ENCODE measurements around the gene CTU2. TPM values are rescaled to one million over a fixed set of nuclear protein-coding genes. Genes with fewer than 3 reads are reported as not detected.

CTU2 gene
- polyA plus RNA-seq, 10 donors = 8.2 to 15.7 (median 11.8) TPM

GRCh38 chr16:88695753-88696152 is 10.6 kb upstream of the CTU2 start:
- DNase-seq = no peak

GRCh38 chr16:88696441-88696840 is 9.9 kb upstream of the CTU2 start:
- no peak for DNase-seq

DNA sequence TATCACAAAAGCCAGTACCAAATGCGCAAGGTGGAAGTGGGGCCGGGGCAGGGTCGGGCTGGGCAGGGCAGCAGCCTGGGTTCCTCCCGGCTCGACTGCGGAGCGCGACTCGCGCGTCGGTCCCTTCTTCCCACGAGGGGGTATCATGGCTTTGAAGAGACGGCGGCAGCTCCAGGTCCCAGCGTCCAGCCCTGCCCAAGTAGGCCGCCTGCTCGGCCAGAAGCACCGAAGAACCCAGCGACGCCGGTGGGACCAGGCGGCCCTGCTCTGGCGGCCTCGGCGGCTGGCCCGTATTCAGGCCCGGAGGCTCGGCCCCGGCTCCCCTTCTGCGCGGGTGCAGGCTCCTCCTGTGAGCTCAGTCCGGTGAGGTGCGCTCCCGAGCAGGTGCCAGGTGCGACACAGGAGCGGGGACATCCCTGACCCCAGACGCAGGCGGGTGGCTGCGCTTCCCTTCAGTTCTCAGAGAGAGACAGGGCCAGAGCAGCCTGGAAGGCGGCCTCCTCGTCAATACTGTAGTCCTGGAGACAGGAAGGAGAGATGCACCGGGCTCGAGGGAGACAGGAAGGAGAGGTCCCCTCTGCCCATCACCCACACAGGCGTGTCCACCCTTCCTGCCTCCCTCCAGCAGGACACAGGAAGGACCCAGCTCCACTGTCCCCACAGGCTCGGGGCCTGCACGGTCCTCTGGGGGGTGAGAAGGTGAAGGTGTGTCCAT is 9.0 kb upstream of the CTU2 start:
- DNase-seq = no peak

- DNase-seq = no peak
These were observed 8.3 kb upstream of the CTU2 start for GRCh38 chr16:88697831-88698615.

- no peak for DNase-seq
These were observed 7.7 kb upstream of the CTU2 start for GRCh38 chr16:88698646-88699045.

DNA sequence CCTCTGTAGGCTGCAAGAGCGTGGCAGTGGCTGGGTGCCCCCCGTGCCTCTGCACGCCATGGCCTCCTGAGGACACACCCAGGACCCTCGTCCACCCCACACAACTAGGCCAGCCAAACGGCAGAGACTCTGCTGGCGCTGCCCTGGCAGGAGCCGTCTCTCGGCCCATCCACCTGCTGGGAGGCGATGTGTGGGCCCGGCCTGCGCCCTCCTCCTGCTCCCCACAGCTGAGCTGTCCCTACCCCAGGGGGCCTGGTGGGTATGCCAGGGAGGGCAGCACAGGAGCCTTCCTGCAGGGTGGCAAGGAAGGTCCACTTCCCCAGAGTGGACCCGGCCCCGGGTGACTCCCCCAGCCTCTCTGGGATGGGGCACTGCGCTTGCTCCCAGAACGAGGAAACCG is 7.1 kb upstream of the CTU2 start:
- DNase-seq = no peak

DNA sequence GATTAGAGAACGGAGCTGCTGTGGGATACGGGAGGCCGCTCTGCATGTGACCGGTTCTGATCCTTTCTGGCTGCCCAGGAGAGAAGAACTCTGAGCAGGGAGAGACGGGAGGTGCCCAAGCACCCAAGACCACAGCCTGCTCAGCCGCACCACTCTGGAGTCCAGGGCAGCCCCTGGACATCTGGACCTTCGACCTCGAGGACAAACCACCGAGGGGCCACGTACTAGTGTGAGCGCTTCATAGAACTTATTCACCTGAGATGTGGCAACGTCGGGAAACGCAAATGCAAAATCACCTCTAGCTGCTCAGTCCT is 6.0 kb upstream of the CTU2 start:
- DNase-seq = no peak

DNA sequence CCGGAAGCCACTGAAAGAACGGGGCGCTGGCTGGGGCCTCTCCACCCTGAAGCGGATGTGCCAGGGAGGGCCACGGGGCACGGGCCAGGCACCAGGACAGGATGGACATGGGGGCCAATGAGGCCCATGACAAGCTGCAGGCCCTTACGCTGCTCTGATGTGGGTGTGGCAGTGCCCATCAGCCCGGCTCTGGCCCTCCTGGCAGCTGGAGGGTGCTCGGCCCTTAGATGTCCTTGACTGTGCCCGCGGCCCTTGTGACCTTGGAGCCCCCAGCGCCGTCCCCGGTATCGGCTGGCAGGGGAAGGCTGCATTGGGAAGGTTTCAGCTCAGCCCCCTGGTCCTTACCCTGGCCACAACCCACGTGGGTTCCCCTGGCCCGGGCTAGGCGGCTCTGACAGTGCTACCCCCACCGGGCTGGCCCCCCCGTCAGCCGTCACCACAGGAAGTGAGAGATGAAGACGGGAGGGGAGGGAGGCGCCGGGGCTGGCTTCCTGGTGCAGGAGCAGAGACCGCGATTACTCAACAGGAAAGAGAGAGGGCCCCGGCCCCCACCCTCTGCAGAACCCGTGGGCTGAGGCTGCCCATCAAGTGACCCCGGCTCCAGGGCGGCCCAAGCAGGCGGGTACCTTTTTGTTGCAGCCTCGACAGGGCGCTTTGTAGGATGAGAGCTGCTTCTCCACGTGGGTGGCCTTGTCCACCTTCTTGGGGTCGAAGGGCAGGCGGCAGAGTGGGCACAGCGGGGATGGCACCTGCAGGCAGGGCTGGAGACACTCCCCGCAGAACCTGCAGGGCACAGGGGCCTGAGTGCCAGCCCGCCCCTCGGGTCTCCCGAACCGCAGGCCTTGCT is 5.4 kb upstream of the CTU2 start:
- DNase-seq = peak; percentile 60 to 77 (median 66)

DNA sequence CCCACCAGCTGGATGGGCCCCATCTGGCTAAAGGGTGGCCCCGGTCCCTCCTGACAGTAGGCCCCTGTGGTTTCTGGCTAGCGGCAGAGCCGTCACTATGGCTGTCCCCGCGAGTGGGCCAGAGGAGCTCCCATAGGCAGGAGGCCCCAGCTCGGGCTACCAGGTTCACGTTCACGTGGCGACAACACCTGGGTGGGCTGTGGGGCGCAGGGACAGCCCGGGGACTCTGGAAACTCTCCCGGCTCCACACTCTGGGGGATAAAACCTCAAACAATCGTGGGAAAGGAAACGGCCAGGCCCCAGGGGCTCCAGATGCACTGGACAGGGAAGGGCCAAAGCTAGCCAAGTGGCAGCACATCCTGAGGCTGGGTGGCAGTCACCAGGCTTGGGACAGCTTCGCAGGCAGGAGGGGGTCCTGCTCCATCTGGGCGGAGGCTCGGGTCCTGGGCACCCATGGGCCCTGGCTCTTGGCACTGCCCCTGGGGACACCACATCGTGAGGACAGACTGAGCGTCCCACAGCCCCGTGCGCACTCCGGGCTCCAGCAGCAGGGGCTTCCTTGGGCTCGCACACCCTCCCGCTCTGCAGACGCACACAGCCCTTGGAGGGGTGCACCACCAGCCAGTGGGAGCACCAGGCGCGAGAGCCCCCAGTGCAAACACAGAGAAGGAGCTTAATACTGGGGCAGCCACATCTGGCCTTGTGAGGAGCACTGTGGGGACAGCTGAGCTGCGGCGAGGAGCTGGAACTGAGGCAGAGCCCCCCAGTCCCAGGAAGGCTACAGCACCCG is 4.5 kb upstream of the CTU2 start:
- no peak for DNase-seq

DNA sequence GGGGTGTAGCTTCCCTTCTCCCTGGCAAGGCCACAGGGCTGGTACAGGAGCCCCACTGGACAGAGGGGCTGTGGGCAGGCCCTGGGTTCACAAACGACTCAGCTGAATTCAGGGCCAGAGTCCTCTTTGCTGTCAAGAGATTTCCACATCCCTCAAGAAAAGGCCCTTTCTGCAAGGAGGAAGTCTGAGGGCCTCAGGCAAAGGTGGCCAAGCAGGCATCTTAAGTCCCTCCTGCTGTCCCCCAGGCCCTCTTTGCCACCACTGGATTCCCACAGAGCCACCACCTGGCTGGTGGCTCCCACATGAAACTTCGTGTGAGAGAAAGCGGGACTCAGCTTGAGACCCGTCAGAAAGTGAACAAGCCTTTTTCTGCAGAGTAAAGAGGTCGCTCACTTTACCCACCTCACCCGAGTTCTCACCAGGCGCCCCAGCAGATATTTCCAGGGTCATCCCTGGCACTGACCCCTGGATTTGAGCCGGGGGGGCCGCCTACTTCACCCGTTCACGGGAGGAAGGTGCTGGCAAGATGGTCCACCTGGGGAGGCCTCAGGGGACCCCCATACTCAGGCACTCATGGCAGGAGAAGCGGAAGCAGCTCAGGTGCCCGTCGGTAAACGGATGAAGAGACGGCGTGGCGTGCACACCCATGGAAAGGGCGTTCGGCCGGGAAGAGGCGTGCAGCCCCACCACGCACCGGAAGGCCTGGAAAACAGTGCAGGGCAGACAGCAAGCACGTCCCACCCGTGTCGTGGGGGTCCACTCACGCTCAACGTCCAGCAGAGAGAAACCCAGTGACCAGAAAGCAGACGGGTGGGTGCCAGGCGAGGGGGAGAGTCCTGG is 3.7 kb upstream of the CTU2 start:
- DNase-seq = no peak

DNA sequence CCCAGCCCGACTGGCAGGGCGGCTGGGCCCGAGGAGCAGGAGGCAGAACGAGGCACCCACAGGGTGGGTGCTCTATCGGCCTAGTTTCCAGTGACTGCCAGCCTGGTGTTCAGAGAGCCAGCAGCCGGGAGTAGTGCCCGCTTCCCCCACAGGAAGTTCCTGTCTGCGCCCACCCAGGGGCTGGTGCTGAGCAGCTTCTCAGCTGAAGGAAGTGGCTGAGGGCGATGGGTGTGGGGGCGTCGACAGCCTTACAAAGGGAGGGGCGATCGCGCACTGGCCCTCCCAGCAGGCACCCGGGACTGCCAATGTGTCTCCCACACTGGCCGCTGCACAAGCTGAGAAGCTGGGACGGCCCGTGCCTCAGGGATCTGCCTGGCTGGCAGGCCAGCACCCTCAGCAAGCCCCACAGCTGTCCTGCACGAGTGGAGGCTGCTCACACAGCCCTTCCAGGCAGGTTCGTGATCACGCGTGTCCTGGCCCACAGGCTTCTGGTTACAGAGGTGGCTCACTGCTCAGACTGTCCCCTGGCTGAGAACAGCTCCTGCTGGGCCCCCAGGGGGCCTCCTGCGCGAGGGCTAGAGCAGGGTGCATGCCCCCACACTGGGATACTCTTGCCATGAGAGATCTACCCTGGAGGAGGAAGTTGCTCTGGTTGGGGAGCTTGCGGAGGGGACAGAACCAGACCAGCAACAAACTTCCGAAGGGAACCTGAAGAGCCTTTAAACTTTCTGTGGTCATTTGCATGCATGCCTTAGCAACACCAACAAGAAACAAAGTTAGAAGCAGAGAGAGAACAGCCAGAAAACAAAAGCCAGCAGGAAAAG is 2.6 kb upstream of the CTU2 start:
- peak in 1 of 3 donors; percentile 41 for DNase-seq

GRCh38 chr16:88705076-88705684 is 1.1 kb upstream of the CTU2 start:
- peak in 1 of 3 donors; percentile 52 for DNase-seq

DNA sequence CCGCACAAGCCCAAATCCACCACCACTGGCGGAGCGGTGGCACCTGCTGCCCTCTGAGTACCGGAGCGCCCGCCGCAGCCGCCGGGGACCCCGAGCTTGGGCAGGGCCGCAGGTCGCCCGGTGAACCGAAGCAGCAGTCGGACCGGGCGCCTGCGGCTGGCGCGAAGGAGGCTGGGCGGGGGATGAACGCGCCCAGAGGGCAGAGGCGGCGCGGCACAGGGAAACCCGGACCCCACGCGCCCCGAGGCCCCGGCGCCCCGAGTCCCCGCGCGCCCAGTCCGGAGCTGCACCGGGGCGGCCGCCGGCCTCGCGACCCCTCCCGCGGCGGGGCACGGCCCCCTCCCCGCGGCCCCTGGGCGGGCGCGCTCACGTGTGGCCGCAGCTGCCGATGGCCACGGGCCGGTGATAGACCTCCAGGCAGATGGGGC is 488 bp upstream of the CTU2 start:
- peak in 1 of 3 donors; percentile 28 for DNase-seq

DNA sequence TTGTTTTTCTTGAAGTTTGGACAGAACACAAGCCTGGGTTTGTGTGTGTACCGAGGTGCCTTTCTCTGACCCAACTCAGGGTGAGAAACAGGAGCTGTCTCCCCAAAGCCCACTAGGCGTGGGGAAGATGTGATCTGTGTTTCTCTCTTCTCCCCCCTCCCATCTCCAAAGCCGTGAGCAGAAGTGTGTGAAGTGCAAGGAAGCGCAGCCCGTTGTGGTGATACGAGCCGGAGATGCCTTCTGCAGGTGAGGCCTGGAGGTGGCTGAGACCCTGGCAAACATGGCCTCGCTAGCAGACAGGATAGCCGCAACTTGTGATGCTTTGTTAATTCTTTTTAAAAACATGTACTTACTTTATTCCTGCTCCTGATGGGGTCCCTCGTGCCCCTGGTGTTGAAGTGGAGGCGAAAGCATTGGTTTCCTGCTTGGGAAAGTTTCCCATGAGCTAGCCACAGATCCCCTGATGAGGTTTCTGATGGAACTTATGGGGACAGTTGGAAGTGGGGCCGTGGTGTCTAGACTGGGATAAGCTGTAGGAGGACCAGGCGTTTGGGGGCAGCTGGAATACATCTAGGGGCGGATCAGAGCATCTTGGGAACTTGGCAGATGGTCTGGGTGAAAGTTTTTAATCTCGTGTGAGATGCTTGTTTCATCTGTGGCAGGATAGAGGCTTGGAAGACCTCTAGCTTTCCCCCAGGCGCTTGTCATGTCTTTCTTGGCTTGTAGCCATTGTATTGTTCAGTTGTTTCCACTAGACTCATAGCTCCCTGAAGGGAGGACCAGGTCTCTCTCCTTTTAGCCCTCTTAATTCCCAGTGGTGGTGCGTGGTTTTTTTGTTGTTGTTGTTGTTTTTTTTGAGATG is 893 bp downstream of the CTU2 start:
- no peak for DNase-seq

- DNase-seq = no peak
These were observed 4.3 kb downstream of the CTU2 start for GRCh38 chr16:88710556-88710955.

DNA sequence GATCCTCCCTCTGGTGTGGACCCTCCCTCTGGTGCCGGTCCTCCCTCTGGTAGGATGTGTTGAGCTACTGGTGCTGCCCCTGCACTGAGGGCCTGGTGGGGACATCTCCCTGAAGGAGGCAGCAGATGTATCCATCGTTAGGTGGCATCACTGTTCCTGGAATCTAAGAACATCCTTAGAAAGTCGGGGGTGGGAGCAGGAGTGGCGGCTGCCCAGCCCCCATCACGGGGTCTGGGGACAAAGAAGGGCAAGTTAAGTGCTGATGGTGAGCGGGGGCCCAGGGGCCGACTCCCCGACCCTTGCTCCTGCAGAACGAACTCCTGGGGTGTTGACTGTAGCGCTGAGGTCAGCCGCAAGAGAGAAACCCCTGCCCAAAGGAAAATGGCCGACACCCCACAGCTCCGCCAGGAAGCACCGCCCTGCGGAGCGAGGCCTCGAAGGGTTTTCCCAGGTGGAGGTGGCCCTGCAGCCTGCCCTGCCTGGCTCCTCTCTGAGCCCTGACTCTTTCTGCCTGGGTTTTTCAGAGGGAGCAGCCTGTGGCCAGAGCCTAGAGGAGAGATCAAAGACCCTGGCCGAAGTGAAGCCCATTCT is 5.5 kb downstream of the CTU2 start:
- DNase-seq = no peak

- DNase-seq = no peak
These were observed 6.2 kb downstream of the CTU2 start for GRCh38 chr16:88712362-88712979.

GRCh38 chr16:88713054-88713453 is 6.8 kb downstream of the CTU2 start:
- DNase-seq = no peak
